PFSK-1 (cell line): ENCODE data around the gene RPP14.

Source experiments
- POLR2AphosphoS5 ChIP-seq: IDR thresholded peaks from 2 replicates; pipeline ENCODE4 v1.6.1; 2012; ENCODE audit warnings: low read depth, mild to moderate bottlenecking, control low read depth, low read length, moderate library complexity
- TF ChIP-seq, protein P1 (sequence below), 2 experiments: IDR thresholded peaks; 2 replicates each; pipeline versions ENCODE4 v1.6.1 to v1.8.0; 2011 to 2012; ENCODE audit warnings: low read depth in 2 of 2, low read length in 2 of 2, control low read depth in 1 of 2, inconsistent platforms in 1 of 2, mild to moderate bottlenecking in 1 of 2, moderate library complexity in 1 of 2; ENCODE audit not compliant: insufficient read depth in 1 of 2

DNA sequence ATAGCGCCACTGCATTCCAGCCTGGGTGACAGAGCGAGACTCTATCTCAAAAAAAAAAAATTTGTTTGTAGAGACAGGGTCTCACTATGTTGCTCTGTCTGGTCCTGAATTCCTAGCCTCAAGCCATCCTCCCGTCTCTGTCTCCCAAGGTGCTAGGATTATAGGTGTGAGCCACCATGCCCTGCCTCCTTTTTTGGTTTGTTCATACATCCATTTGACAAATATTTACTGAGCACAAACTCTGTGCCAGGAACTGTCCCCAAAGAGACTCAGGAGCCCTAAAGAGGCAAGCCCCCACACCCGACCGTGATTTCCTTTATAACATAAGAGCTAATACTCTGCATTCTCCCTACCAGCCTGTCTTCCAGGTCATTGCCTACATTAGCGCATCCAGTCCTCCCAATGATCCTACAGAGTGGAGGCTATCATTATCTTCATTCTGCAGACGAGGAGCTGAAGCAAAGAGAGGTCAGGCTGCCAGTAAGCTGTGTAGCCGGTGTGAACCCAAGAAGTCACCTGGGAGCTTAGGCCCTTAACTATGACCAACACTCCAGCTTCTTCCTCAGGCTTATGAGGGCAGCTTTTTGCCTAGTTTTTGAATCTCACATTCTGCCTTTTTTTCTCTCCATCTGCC is 20.3 kb downstream of the RPP14 start:
- TF ChIP-seq POLR2AphosphoS5 = no peak
- TF ChIP-seq, protein P1, sequence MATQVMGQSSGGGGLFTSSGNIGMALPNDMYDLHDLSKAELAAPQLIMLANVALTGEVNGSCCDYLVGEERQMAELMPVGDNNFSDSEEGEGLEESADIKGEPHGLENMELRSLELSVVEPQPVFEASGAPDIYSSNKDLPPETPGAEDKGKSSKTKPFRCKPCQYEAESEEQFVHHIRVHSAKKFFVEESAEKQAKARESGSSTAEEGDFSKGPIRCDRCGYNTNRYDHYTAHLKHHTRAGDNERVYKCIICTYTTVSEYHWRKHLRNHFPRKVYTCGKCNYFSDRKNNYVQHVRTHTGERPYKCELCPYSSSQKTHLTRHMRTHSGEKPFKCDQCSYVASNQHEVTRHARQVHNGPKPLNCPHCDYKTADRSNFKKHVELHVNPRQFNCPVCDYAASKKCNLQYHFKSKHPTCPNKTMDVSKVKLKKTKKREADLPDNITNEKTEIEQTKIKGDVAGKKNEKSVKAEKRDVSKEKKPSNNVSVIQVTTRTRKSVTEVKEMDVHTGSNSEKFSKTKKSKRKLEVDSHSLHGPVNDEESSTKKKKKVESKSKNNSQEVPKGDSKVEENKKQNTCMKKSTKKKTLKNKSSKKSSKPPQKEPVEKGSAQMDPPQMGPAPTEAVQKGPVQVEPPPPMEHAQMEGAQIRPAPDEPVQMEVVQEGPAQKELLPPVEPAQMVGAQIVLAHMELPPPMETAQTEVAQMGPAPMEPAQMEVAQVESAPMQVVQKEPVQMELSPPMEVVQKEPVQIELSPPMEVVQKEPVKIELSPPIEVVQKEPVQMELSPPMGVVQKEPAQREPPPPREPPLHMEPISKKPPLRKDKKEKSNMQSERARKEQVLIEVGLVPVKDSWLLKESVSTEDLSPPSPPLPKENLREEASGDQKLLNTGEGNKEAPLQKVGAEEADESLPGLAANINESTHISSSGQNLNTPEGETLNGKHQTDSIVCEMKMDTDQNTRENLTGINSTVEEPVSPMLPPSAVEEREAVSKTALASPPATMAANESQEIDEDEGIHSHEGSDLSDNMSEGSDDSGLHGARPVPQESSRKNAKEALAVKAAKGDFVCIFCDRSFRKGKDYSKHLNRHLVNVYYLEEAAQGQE (IDR thresholded peaks at IDR 0.05; ENCODE audit: insufficient read depth in 1 of 2, low read depth in 2 of 2, low read length in 2 of 2) = no peak
